Caco-2 (cell line): ENCODE data around the gene ASB16. TPM values are rescaled to one million over a fixed set of nuclear protein-coding genes. Genes with fewer than 3 reads are reported as not detected.
A peak's percentile ranks its signal among the peaks of the same experiment; 100 is the strongest.
"Not testable (repeated sequence)": the region's sequence is repeated elsewhere in the genome, so short reads cannot be mapped to it uniquely, and the experiment has no call there.

ENCODE experiments used
- BruUV-seq: library from RNA; stranded (reverse); fragments of 400-500 nt; replicated peaks from 2 replicates; lab custom pipeline; 2021; lab: Mats Ljungman, UMichigan
- CTCF ChIA-PET: fragments of 300-600 bp; sonication (Branson Sonifier 250); formaldehyde crosslinking; loops from one replicate; lab custom pipeline; 2022; ENCODE audit warnings: antibody characterized with exemption; lab: Charles Lee
- POLR2A ChIA-PET: fragments of 300-600 bp; sonication (Branson Sonifier 250); formaldehyde crosslinking; loops from one replicate; lab custom pipeline; 2022; ENCODE audit warnings: antibody characterized with exemption; lab: Charles Lee
- DNase-seq, 2 experiments: peaks; one replicate each; pipeline versions ENCODE4 v3.0.0 to v3.0.0-alpha.2; 2020 to 2022
- H3K27me3 ChIP-seq: replicated peaks from 2 replicates; pipeline ENCODE4 v1.6.0; 2011; ENCODE audit warnings: low read length; ENCODE audit not compliant: control insufficient read depth, insufficient read depth
- H3K36me3 ChIP-seq: 2 replicates; pipeline ENCODE4 v1.5.1; 2011; ENCODE audit warnings: low read length; ENCODE audit not compliant: control insufficient read depth, insufficient read depth
- H3K4me1 ChIP-seq: fragments of 250-450 bp; sonication (Bioruptor Pico); 2 replicates; pipeline ENCODE4 v1.5.1; 2020; ENCODE audit warnings: mild to moderate bottlenecking
- H3K4me3 ChIP-seq: 2 replicates; pipeline ENCODE4 v1.5.1; 2011; ENCODE audit warnings: low read depth, mild to moderate bottlenecking, control low read depth, low read length
- H3K9me3 ChIP-seq: fragments of 250-450 bp; sonication (Bioruptor Pico); 2 replicates; pipeline ENCODE4 v1.5.1; 2020; ENCODE audit warnings: mild to moderate bottlenecking, moderate library complexity
- H3K27ac Mint-ChIP-seq: one replicate; pipeline ENCODE4 v1.8.0; 2022; ENCODE audit warnings: mixed read lengths; ENCODE audit not compliant: unreplicated experiment
- H3K27me3 Mint-ChIP-seq: one replicate; pipeline ENCODE4 v1.8.0; 2022; ENCODE audit warnings: mixed read lengths; ENCODE audit not compliant: insufficient read depth, unreplicated experiment
- H3K36me3 Mint-ChIP-seq: one replicate; pipeline ENCODE4 v1.8.0; 2022; ENCODE audit warnings: mild to moderate bottlenecking, mixed read lengths; ENCODE audit not compliant: insufficient read depth, unreplicated experiment
- H3K4me1 Mint-ChIP-seq: one replicate; pipeline ENCODE4 v1.8.0; 2022; ENCODE audit warnings: low read depth, mixed read lengths; ENCODE audit not compliant: unreplicated experiment
- H3K4me3 Mint-ChIP-seq: one replicate; pipeline ENCODE4 v1.8.0; 2022; ENCODE audit warnings: mild to moderate bottlenecking, moderate library complexity, mixed read lengths; ENCODE audit not compliant: unreplicated experiment
- H3K9me3 Mint-ChIP-seq: one replicate; pipeline ENCODE4 v1.8.0; 2022; ENCODE audit warnings: mixed read lengths; ENCODE audit not compliant: unreplicated experiment
- CTCF ChIP-seq, 2 experiments: fragments of 200-600 bp in 1 of 2; IDR thresholded peaks; 1 replicate in 1 of 2; 2 replicates in 1 of 2; pipeline versions ENCODE4 v1.5.1 to v1.8.0; 2011 to 2022; ENCODE audit warnings: antibody characterized with exemption in 1 of 2, control low read depth in 1 of 2, inconsistent platforms in 1 of 2, low read depth in 1 of 2, low read length in 1 of 2, mild to moderate bottlenecking in 1 of 2, moderate library complexity in 1 of 2; ENCODE audit not compliant: insufficient read depth in 1 of 2, severe bottlenecking in 1 of 2, unreplicated experiment in 1 of 2
- intact Hi-C: fragments of 100-400 bp; cut with micrococcal nuclease; formaldehyde crosslinking; loops from one replicate; pipeline ENCODE4 v1.10.0; 2022; ENCODE audit not compliant: unreplicated experiment
- total RNA-seq: library from RNA; stranded (reverse); gene quantifications from 2 replicates; pipeline ENCODE4 v1.2.3, GENCODE V29; 2022

The ASB16 gene
- total RNA-seq, 1 experiment from 2014 or later = not detected

GRCh38 chr17:44133918-44134476, 36.5 kb upstream of the ASB16 start:
- no peak overlapping the region for H3K27ac Mint-ChIP-seq
- intact Hi-C loops = no loop called here
- Histone ChIP-seq H3K27me3 (no peaks in the 10 kb centered on the region), H3K36me3 (no peaks in the 10 kb centered on the region), H3K4me1 (peaks cover 17% of the 10 kb centered on the region), H3K4me3 (no peak overlapping the region), H3K9me3 (no peaks in the 10 kb centered on the region)
- ChIA-PET CTCF (interaction anchor here (1.1 kb wide), 1 partner anchor 11 kb away, joined by 3 read pairs; the partner anchor contains the start of gene HDAC5), POLR2A (no interaction called here)
- no peak for TF ChIP-seq CTCF (IDR thresholded peaks at IDR 0.05; ENCODE audit: insufficient read depth in 1 of 2, low read depth in 1 of 2, low read length in 1 of 2, severe bottlenecking in 1 of 2, unreplicated experiment in 1 of 2)
- no peak overlapping the region for H3K4me3 Mint-ChIP-seq
- no TSS peak for BruUV-seq
- H3K27me3 Mint-ChIP-seq = no peaks in the 10 kb centered on the region
- H3K4me1 Mint-ChIP-seq = peaks cover 19% of the 10 kb centered on the region
- no peak for DNase-seq
- H3K36me3 Mint-ChIP-seq = peaks cover 5% of the 10 kb centered on the region
- no peaks in the 10 kb centered on the region for H3K9me3 Mint-ChIP-seq

- DNase-seq = no peak
- no peak overlapping the region for H3K4me3 Mint-ChIP-seq
- H3K9me3 Mint-ChIP-seq = no peaks in the 10 kb centered on the region
- H3K4me1 Mint-ChIP-seq = peaks cover 19% of the 10 kb centered on the region
- no peaks in the 10 kb centered on the region for H3K27me3 Mint-ChIP-seq
- intact Hi-C loops = no loop called here
- ChIA-PET POLR2A (interaction anchor here (1.3 kb wide), 1 partner anchor 11 kb away, joined by 5 read pairs; the partner anchor contains the start of gene HDAC5), CTCF (interaction anchor here (0.6 to 0.7 kb wide), 3 partner anchors 13 to 139 kb away, joined by 3 to 6 read pairs (median 3); partner anchors contain the start of gene TMUB2)
- Histone ChIP-seq H3K9me3 (no peaks in the 10 kb centered on the region), H3K4me1 (peaks cover 18% of the 10 kb centered on the region), H3K4me3 (no peak overlapping the region), H3K36me3 (no peaks in the 10 kb centered on the region), H3K27me3 (no peaks in the 10 kb centered on the region)
- TF ChIP-seq CTCF (IDR thresholded peaks at IDR 0.05; ENCODE audit: insufficient read depth in 1 of 2, low read depth in 1 of 2, low read length in 1 of 2, severe bottlenecking in 1 of 2, unreplicated experiment in 1 of 2) = no peak
- peaks cover 5% of the 10 kb centered on the region for H3K36me3 Mint-ChIP-seq
- H3K27ac Mint-ChIP-seq = no peak overlapping the region
- no TSS peak for BruUV-seq
Measured at GRCh38 chr17:44134752-44135568, 35.5 kb upstream of the ASB16 start.

GRCh38 chr17:44137891-44138709, 32.4 kb upstream of the ASB16 start:
- Mint-ChIP-seq H3K4me3 (peak overlapping the region; percentile 76), H3K27ac (peak overlapping the region; percentile 89), H3K27me3 (no peaks in the 10 kb centered on the region), H3K36me3 (peaks cover 22% of the 10 kb centered on the region), H3K4me1 (peaks cover 11% of the 10 kb centered on the region), H3K9me3 (no peaks in the 10 kb centered on the region)
- peak; percentile 86 to 92 for DNase-seq
- no peaks in the 10 kb centered on the region for H3K36me3 ChIP-seq
- no TSS peak for BruUV-seq
- no peak for TF ChIP-seq CTCF (IDR thresholded peaks at IDR 0.05; ENCODE audit: insufficient read depth in 1 of 2, low read depth in 1 of 2, low read length in 1 of 2, severe bottlenecking in 1 of 2, unreplicated experiment in 1 of 2)
- CTCF ChIA-PET = interaction anchor here (0.9 to 1.9 kb wide), 4 partner anchors 14 to 55 kb away, joined by 5 to 21 read pairs (median 6); partner anchors contain the start of gene HDAC5
- POLR2A ChIA-PET = interaction anchor here (1.2 to 2.2 kb wide), 2 partner anchors 15 to 132 kb away, joined by 3 to 11 read pairs; partner anchors contain the start of gene HDAC5
- no peaks in the 10 kb centered on the region for H3K9me3 ChIP-seq
- intact Hi-C loops = no loop called here
- peak overlapping the region; percentile 31 for H3K4me3 ChIP-seq
- no peaks in the 10 kb centered on the region for H3K27me3 ChIP-seq
- peaks cover 17% of the 10 kb centered on the region for H3K4me1 ChIP-seq

- POLR2A ChIA-PET, intact Hi-C loops, H3K9me3 Mint-ChIP-seq: not testable (repeated sequence)
Measured at GRCh38 chr17:44143921-44144320, 26.6 kb upstream of the ASB16 start.

More at GRCh38 chr17:44143921-44144320, 26.6 kb upstream of the ASB16 start:
- H3K4me1 ChIP-seq, BruUV-seq, H3K36me3 ChIP-seq, H3K4me3 Mint-ChIP-seq, H3K9me3 ChIP-seq, CTCF ChIA-PET, H3K4me3 ChIP-seq, H3K27ac Mint-ChIP-seq, H3K4me1 Mint-ChIP-seq, H3K27me3 ChIP-seq, DNase-seq, H3K27me3 Mint-ChIP-seq: not testable (repeated sequence)
- H3K36me3 Mint-ChIP-seq = peaks cover 49% of the 10 kb centered on the region
